Aorta (tissue), 5 donors: ENCODE measurements around the gene GLUL. TPM values are rescaled to one million over a fixed set of nuclear protein-coding genes. Genes with fewer than 3 reads are reported as not detected.
"Not testable (repeated sequence)": the region's sequence is repeated elsewhere in the genome, so short reads cannot be mapped to it uniquely, and the experiment has no call there.

Source experiments
- ATAC-seq: fragments of 200-7000 bp; cut with Tn5 transposase; one replicate; pipeline ENCODE4 v1.9.1; 2022; ENCODE audit warnings: moderate library complexity; ENCODE audit not compliant: low FRiP score
- DNase-seq, 2 donors: peaks; one replicate each; pipeline ENCODE4 v3.0.0-alpha.2; 2020
- H3K27ac ChIP-seq, 2 donors: one replicate each; pipeline ENCODE4 v1.5.1; 2013; ENCODE audit warnings: low read length in 2 of 2, mild to moderate bottlenecking in 2 of 2, moderate library complexity in 2 of 2, control low read depth in 1 of 2, inconsistent platforms in 1 of 2, low read depth in 1 of 2
- H3K27me3 ChIP-seq, 2 donors: one replicate each; pipeline ENCODE4 v1.6.1; 2013; ENCODE audit warnings: control low read depth in 1 of 2, low read length in 1 of 2, mild to moderate bottlenecking in 1 of 2, moderate library complexity in 1 of 2; ENCODE audit not compliant: insufficient read depth in 2 of 2, control insufficient read depth in 1 of 2
- H3K36me3 ChIP-seq, 2 donors: one replicate each; pipeline ENCODE4 v1.6.1; 2013; ENCODE audit warnings: control low read depth in 1 of 2, low read length in 1 of 2, mild to moderate bottlenecking in 1 of 2; ENCODE audit not compliant: insufficient read depth in 2 of 2, control insufficient read depth in 1 of 2
- H3K4me1 ChIP-seq, 2 donors: one replicate each; pipeline ENCODE4 v1.6.1; 2013; ENCODE audit warnings: low read length in 2 of 2, control low read depth in 1 of 2, mild to moderate bottlenecking in 1 of 2, moderate library complexity in 1 of 2; ENCODE audit not compliant: insufficient read depth in 2 of 2, control insufficient read depth in 1 of 2
- H3K4me3 ChIP-seq, 2 donors: one replicate each; pipeline ENCODE4 v1.5.1; 2013; ENCODE audit warnings: low read length in 2 of 2, control low read depth in 1 of 2, mild to moderate bottlenecking in 1 of 2
- H3K9me3 ChIP-seq: one replicate; pipeline ENCODE4 v1.6.1; 2013; ENCODE audit warnings: mild to moderate bottlenecking, low read length; ENCODE audit not compliant: control insufficient read depth
- WGBS, 2 donors: extraction: QIAGEN DNeasy Blood & Tissue Kit; methylation state at CpG; one replicate each; pipeline ENCODE4 v1.1.7; 2013; 5-methylcytosine and 5-hydroxymethylcytosine counted together
- intact Hi-C, 2 donors: fragments of 100-400 bp; cut with DNase I; formaldehyde crosslinking; loops; one replicate each; pipeline versions ENCODE4 v1.14.2 to v1.15.0; 2022
- polyA plus RNA-seq, 2 donors: library from polyadenylated mRNA; stranded (reverse); fragments of 200-250 nt; gene quantifications; one replicate each; pipeline ENCODE4 v1.2.3, GENCODE V29; 2013
- total RNA-seq, 2 donors: library from RNA; stranded (reverse); fragmentation: NEBNext Ultra II Directional; extraction: Animal tissue kit (Norgen Biotek cat#: 25700); gene quantifications; one replicate each; pipeline ENCODE4 v1.2.1, GENCODE V29; 2021
- donor health status: healthy with polysubstance abuse.
- donor health status: Bipolar disorder and iron deficiency.
- donor health status: DM: no; HTN: no; CAD: no.
- donor health status: DM: no; HTN: no; CAD: no.
- donor health status: DM: yes; HTN: yes; CAD: no.

GLUL gene
- total and polyA plus RNA-seq, 4 donors, result 144 to 549 (median 322) TPM

- no peak for DNase-seq
- ATAC-seq, result peak; percentile 23
- Histone ChIP-seq H3K36me3 (peaks cover 16 to 30% of the 10 kb centered on the region in 2 donors), H3K4me1 (no peaks in the 10 kb centered on the region), H3K9me3 (no peaks in the 10 kb centered on the region), H3K27ac (no peak overlapping the region), H3K4me3 (no peak overlapping the region), H3K27me3 (no peaks in the 10 kb centered on the region)
- intact Hi-C loops, result no loop called here
- 86 to 87% methylated on average over 9 of the region's 9 CpGs for WGBS, 2 donors
Observed at GRCh38 chr1:182381962-182382819, 9.4 kb downstream of the GLUL start.

GRCh38 chr1:182380199-182380598 is 11.4 kb downstream of the GLUL start:
- Histone ChIP-seq H3K36me3 (peaks cover 6 to 17% of the 10 kb centered on the region in 2 donors), H3K9me3 (no peaks in the 10 kb centered on the region), H3K27ac (no peak overlapping the region), H3K27me3 (no peaks in the 10 kb centered on the region), H3K4me3 (no peak overlapping the region), H3K4me1 (no peaks in the 10 kb centered on the region)
- no peak for ATAC-seq
- intact Hi-C loops, result no loop called here
- DNase-seq, result no peak
- WGBS, 2 donors, result 86 to 87% methylated on average over 4 of the region's 4 CpGs

- H3K4me3 ChIP-seq, H3K9me3 ChIP-seq, H3K27ac ChIP-seq, intact Hi-C loops, DNase-seq, H3K4me1 ChIP-seq, ATAC-seq, H3K27me3 ChIP-seq: not testable (repeated sequence)
- WGBS, 2 donors, result 96% methylated on average over 7 of the region's 7 CpGs
- H3K36me3 ChIP-seq, result peaks cover 6 to 15% of the 10 kb centered on the region in 2 donors
Observed at GRCh38 chr1:182379781-182380180, 11.8 kb downstream of the GLUL start.

GRCh38 chr1:182376936-182377574 is 14.5 kb downstream of the GLUL start:
- DNase-seq (no peak), ATAC-seq (no peak)
- H3K27me3 ChIP-seq, result no peaks in the 10 kb centered on the region
- no peak overlapping the region for H3K4me3 ChIP-seq
- intact Hi-C loops, result no loop called here
- no peak overlapping the region for H3K27ac ChIP-seq
- H3K9me3 ChIP-seq, result no peaks in the 10 kb centered on the region
- no peaks in the 10 kb centered on the region for H3K36me3 ChIP-seq
- H3K4me1 ChIP-seq, result peaks cover 0 to 3% of the 10 kb centered on the region in 2 donors

- Histone ChIP-seq H3K4me1 (peaks cover 0 to 6% of the 10 kb centered on the region in 2 donors), H3K4me3 (no peak overlapping the region), H3K36me3 (no peaks in the 10 kb centered on the region), H3K27ac (no peak overlapping the region), H3K9me3 (no peaks in the 10 kb centered on the region), H3K27me3 (no peaks in the 10 kb centered on the region)
- WGBS, 2 donors, result 27 to 29% methylated on average over 5 of the region's 5 CpGs
- no peak for ATAC-seq
- no peak for DNase-seq
- intact Hi-C loops, result no loop called here
Observed at GRCh38 chr1:182374101-182374834, 17.3 kb downstream of the GLUL start.

GRCh38 chr1:182370532-182370931 is 21.1 kb downstream of the GLUL start:
- no peaks in the 10 kb centered on the region for H3K9me3 ChIP-seq
- WGBS, 2 donors, result 58 to 66% methylated on average over 3 of the region's 3 CpGs
- H3K27me3 ChIP-seq, result no peaks in the 10 kb centered on the region
- intact Hi-C loops, result no loop called here
- ATAC-seq, result no peak
- H3K27ac ChIP-seq, result no peak overlapping the region
- H3K4me1 ChIP-seq, result peaks cover 3 to 6% of the 10 kb centered on the region in 2 donors
- no peak for DNase-seq
- no peak overlapping the region for H3K4me3 ChIP-seq
- no peaks in the 10 kb centered on the region for H3K36me3 ChIP-seq

- no peak for DNase-seq
- 56 to 62% methylated on average over 4 of the region's 4 CpGs for WGBS, 2 donors
- Histone ChIP-seq H3K27ac (no peak overlapping the region), H3K4me3 (no peak overlapping the region), H3K36me3 (no peaks in the 10 kb centered on the region), H3K27me3 (no peaks in the 10 kb centered on the region), H3K4me1 (peaks cover 3 to 4% of the 10 kb centered on the region in 2 donors), H3K9me3 (no peaks in the 10 kb centered on the region)
- intact Hi-C loops, result no loop called here
- ATAC-seq, result no peak
Observed at GRCh38 chr1:182368903-182369302, 22.7 kb downstream of the GLUL start.

- no peak overlapping the region for H3K27ac ChIP-seq
- no peaks in the 10 kb centered on the region for H3K27me3 ChIP-seq
- peaks cover 3 to 4% of the 10 kb centered on the region in 2 donors for H3K4me1 ChIP-seq
- ATAC-seq, result no peak
- no peaks in the 10 kb centered on the region for H3K9me3 ChIP-seq
- no peak for DNase-seq
- H3K36me3 ChIP-seq, result no peaks in the 10 kb centered on the region
- 62 to 69% methylated on average over 4 of the region's 4 CpGs for WGBS, 2 donors
- intact Hi-C loops, result no loop called here
- H3K4me3 ChIP-seq, result no peak overlapping the region
Observed at GRCh38 chr1:182368358-182368757, 23.2 kb downstream of the GLUL start.
